HG02970 (cell line): ENCODE results near the gene ERMAP.

Experiments used
- ATAC-seq: cut with Tn5 transposase; IDR thresholded peaks from one replicate; pipeline ENCODE4 v1.9.1; 2021; ENCODE audit warnings: mild to moderate bottlenecking, moderate library complexity, moderate number of reproducible peaks; ENCODE audit not compliant: unreplicated experiment, low FRiP score

The ERMAP gene, protein sequence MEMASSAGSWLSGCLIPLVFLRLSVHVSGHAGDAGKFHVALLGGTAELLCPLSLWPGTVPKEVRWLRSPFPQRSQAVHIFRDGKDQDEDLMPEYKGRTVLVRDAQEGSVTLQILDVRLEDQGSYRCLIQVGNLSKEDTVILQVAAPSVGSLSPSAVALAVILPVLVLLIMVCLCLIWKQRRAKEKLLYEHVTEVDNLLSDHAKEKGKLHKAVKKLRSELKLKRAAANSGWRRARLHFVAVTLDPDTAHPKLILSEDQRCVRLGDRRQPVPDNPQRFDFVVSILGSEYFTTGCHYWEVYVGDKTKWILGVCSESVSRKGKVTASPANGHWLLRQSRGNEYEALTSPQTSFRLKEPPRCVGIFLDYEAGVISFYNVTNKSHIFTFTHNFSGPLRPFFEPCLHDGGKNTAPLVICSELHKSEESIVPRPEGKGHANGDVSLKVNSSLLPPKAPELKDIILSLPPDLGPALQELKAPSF

DNA sequence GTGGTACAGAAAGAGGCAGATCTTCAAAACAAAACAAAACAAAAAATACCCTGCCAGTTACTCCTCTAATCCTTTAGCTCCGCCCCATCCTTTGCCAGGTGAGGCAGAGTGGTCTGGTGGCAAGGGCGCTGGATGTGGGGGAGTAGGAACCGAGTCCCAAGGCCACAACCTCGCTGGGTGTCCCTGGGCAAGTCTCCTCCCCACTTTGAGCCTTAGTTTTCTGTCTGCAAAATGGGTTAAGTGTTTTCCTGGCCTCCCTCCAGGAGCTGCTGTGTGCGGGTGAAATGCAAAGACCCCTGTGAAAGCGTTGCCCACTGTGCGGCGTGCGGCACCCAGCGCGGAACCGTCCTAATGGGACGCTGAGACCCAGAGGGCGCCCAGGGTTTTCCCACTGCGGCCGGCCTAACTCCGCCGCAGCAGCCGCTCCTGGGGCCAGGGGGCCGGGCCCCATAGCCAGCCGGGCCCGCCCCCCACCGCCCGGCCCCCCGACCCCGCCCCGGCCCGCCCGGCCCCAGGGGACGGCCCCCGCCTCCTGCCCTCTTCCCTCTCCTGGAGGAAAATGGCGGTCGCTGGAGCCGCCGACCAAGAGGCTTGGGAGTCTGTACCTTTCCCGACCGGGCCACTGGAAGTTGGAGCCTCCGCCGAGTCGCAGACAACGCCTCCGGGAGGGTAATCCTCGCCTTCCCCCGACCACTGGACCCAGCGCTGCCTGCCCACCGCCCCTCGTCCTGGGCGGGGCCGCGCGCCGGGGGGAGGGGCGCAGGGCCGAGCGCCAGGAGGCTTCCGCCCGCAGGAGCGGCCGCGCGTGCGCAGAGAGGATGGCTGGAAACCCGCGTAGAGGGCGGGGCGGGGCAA, at the start of gene ERMAP, which contains the start of gene SVBP:
TSS of gene ERMAP (plus strand) at position 538 of the 855 bp plus-strand sequence. CDS start 13,327 bp downstream, outside the sequence.
TSS of gene SVBP (minus strand) at position 813 of the 855 bp plus-strand sequence. CDS start 853 bp downstream, outside the sequence.
- ATAC-seq, result peak; percentile 84

DNA sequence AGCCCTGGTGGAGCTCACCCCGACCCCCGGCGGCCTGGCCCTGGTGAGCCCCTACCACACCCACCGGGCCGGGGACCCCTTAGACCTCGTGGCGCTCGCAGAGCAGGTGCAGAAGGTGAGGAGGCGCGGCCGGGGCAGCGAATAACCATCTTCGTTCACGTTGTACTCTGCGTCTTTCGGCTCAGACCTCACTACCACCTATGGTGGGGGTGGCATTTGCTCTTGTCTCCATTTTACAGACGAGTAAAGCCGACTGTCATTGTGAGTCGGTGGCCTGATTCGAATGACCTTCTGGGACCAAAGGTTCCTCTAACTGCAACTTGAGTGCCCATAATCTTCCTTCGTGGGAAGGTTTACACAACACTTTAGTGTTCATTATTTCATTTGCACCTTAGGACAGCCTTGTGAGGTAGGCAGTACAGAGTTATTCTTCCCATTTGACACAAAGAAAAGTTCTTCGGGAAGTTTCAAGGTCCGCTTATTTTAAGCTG, 49.4 kb upstream of the ERMAP start:
- ATAC-seq, result peak; percentile 8

DNA sequence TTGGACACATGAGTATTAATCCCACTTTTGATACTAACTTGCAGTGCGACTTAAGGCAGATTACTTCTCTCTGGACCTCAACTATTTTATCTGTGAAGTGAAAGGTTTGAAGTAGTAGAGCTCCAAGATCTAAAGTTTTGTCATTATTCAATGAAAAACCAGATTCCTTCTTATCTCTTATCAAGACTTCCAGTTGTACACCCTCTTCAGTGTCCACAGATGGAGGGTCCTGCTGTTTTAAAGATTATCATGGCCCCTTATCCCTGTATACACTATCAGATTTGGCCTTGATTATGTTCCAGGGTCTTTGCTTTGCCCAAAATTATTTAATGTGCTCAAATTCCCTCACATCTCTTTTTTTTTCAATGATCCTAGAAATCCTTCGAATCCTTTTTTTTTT, 48.8 kb upstream of the ERMAP start:
- no peak for ATAC-seq

DNA sequence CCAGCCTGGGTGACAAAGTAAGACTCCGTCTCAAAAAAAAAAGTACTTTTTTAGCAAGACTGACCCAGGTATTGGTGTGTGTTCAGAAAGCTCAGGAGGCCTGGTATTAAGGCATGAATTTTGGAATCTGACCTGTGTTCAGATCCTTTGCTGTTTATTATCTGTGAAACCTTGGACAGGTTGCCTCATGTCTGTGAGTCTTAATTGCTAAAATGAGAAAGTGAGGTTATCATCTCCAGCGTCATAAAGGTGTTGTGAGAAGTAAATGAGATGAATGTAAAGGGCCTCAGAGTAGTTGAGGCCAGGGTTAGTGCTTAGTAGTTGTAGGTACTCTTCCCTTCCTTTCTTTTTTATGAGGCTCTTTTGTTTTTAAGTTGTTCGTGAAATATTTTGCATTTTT, 47.1 kb upstream of the ERMAP start:
- no peak for ATAC-seq

DNA sequence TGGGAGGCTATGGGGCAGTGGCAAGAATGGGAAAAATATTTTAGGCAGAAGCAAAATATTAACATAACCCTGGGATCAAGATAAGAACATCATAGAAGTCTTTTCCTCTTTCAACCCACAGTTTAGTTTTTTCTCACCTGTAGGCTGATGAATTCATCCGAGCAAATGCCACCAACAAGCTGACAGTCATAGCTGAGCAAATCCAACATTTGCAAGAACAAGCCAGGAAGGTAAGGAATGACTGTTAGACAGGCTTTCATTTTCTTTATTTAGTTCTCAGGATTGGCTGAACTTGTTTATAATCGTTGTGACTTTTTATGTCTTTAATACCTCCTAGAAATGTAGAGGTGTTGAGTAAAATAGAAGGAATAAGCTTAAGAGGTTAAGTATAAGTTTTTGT, 43.5 kb upstream of the ERMAP start:
- ATAC-seq, result no peak

DNA sequence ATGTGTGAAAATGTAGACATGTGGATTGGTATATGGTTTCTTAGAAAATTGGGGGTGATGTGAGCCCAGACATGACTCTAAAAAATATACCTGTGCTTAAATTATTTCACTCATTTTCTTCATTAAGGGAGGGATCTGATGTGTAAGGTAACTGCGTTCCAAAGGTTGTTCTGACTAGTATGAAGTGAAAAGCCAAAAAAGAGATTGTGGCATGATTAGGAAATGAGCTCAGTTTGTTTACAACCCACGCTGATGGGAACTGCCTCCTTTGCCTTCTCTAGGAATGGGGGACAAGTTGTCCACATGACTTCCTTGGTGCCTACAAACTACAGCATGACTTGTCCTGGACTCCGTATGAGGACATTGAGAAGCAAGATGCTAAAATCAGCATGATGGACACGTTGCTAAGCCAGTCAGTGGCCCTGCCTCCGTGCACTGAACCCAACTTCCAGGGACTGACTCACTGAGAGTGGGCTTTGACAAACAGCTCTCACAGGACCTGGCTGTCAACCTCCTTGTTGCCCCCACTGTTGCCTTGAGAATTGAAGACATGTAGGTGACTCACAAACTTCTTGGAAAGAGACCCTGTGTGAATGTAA, 41.9 kb upstream of the ERMAP start:
- no peak for ATAC-seq

DNA sequence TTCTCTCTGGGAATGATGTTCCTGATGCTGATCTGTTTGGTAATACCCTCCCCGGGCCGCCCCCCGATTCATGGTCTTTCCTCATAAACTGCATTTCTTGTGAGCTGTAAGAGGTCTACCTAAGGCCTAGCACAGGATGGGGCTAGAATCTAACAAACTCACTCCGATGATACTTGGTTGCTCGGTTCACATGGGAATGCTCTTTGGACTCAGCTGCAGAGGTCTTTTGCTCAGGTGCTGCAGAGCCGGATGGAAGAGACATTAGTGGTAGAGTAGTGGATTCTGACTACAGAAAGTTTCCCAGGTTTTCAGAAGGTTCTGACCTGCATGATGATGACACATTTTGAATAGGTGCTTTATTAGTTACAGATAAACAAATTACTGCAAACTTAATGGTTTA, 40.4 kb upstream of the ERMAP start:
- ATAC-seq, result no peak

DNA sequence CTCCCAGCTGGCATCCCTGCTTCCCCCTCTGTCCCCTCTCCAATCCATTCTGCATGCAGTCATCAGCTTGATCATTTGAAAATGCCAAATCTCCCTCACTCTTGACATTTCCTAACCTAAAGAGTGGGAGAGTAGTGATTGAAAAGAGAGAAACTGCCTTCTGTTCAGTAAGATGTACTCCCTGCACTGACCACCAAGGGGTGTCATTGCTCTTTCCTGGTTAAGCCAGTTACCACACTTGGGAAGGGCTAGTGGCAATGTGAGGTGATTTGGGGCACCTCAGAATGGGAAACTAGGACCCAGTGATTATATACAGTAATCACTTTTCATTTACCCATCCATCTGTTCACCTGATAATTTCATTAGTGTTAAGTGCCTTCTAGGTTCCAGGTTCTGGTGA, 39.1 kb upstream of the ERMAP start:
- no peak for ATAC-seq

DNA sequence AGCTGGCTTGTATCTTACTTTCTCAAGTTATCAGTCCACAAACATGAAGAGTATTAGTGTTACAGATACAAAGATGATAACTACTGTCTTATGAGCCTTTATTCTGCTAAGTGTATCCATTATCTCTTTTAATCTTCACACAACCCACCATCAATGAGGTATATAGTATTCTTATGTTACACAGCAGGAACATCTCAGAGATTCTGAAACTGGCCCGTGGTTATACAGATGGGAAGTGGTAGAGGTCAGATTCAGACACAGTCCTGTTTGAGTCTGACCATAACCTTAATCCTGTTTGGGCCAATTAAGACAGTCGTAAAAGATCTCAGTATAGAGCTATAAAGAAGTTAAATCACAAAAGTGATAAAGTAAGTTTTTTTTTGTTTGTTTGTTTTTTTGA, 37.2 kb upstream of the ERMAP start:
- ATAC-seq, result no peak

DNA sequence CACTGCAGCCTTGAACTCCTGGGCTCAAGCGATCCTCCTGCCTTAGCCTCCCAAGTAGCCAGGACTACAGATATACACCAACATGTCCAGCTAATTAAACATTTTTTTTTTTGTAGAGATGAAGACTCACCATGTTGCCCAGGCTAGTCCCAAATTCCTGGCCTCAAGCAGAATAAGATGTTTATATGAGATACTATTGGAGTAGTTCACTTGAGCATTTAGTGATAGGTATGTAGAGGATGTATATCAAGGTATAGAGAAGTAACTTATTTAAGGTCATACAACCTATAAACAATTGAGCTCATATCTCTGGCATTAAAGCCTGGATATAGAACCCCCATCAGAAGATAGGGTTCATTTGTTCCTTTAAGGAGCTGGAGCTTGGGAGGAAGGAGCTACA, 36.7 kb upstream of the ERMAP start:
- no peak for ATAC-seq

DNA sequence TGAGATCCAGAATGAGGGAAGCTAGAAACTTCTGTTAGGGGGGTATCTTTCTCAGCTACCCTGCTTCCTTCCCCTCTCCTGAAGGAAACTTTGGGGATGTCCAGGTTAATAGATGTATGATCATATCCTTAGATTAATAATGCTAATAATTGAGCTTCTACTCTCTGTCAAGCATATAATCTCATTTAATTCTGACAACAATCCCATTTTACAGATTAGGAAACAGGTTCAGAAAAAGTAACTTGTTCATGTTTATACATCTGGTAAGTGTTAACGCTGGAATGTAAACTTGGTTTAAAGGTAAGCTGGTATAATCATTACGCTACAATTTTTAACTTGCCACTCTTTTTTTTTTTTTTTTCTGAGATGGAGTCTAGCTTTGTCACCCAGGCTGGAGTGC, 33.8 kb upstream of the ERMAP start:
- ATAC-seq, result no peak

DNA sequence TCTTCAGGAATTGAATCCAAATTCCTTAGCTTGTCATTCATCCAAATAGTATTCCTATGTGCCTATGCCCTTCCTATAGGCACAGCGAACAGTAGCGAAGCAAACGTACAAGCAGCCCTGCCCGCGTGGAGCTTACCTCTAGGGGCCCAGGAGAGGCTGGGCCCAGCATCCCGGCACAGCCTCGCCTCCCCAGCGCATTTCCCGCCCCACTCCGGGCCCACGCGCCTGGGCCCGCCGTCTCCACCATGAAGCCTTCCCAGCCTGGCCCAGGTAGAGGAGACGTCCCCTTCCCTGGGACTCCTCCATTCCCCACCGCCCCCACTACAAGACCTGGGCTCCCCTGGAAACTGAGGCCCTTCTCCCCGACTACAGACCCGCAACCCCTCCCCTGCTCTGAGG, 32.4 kb upstream of the ERMAP start:
- no peak for ATAC-seq

DNA sequence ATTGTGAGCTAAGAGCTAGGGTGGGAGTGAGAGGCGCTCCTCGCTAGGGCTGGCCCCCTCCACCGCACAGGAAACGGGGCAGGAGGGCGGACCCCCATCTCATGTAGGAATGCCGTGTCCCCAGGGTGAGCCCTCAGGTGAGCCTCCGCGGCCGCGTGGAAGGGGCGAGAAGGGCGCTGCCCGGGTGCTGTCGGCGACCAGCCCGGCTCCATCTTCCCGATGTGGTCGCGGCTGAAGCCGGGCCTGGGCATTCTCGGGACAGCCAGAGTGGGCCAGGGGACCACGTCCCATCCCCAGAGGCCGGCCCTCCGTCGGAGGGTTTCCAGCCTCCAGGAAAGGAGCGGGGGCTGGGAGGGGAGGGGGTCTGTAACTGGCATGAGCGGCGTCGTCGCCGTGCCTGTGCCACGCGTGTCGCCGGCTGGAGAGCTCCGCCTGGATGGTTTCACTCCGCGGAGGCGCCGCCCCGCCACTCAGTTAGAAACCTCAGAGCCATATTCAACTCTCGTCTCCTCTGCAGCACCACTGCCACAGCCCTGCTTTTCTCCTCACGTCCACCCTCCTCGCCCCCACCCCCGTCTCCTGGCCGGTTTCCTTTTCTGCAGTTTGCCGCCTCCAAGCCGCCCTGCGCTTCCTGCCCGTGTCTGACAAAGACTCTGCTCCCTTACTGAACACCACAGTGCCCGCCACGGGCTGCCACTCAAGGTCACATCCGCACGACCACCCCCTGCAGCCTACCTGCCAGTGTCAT, 31.8 kb upstream of the ERMAP start, which contains the start of gene TMEM269:
TSS of gene TMEM269 (plus strand) at position 46 of the 748 bp plus-strand sequence. CDS start 4,903 bp downstream, outside the sequence.
- no peak for ATAC-seq

DNA sequence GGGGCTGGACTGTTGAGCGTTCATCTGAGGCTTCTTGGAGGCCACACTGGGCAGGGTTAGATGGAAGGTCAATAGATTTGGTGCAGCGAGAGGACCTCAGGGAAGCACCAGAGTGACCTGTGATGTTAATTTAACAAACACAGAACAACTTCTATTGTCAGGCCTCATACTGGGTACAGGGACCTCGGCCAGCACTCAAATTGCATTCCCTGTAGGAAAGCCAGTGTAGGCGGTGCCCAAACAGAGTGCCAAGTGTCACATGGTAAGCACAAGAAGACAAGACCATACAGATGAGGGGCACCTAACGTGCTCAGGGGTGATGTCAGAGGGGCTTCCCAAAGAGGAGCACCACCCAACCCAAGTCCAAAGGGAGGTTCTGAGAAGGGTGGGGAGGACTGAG, 30.8 kb upstream of the ERMAP start:
- ATAC-seq, result no peak

DNA sequence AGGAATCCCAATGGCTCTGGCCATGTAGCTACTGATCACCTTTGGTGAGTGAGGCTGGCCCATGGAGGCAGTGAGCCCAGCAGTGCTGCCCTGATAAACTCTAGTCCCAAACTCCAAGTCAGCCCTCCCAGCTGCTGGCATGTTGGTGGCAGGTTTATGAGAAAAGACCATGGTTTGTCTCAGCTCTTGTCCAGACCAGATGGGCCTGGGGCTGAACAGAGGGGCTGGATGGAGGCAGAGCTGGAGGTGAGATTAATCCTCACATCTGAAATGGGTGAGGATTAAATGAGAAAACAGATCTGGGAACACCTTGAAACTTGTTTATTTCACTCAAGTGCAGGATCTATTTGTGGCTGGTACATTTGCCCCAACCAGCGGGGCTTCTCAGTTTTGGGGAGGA, 28.9 kb upstream of the ERMAP start:
- no peak for ATAC-seq

DNA sequence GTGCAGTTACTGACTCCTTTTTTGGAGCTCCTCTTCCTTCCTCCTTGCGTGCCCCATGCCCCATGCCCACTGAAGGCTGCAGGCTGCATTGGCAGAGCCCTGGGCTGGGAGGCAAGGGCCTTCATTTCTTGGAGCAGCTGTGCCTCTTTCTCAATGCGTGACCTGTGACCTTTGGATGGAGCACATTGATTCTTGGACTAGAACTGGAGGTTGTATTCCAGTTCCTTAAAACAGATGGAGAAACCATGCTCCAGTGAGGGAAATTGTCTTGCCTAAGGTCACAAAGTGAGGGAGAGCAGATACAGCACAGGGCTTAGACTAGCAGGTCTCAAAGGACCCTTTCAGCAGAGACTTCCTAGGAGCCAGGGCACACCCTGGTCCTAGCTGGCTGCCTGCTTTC, 23.1 kb upstream of the ERMAP start:
- no peak for ATAC-seq

DNA sequence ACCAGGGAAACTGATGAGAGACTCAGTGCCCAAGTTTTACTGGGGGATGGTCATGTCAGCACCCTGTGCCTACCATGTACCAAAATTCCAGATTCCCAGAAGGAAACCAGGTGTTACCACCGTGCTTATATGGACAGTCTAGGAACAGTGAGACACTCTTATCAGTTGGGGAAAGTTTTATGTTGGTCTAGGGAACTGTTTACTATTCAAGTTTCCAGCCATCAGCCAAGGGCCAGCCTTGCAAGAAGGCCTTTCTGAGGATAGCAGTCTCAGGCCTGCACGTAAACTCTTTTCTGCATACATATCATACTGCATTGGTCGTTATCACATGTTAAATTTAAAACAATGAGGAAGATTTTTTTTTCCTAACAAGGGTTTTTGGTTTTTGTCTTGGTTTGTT, 19.5 kb upstream of the ERMAP start:
- ATAC-seq, result no peak

DNA sequence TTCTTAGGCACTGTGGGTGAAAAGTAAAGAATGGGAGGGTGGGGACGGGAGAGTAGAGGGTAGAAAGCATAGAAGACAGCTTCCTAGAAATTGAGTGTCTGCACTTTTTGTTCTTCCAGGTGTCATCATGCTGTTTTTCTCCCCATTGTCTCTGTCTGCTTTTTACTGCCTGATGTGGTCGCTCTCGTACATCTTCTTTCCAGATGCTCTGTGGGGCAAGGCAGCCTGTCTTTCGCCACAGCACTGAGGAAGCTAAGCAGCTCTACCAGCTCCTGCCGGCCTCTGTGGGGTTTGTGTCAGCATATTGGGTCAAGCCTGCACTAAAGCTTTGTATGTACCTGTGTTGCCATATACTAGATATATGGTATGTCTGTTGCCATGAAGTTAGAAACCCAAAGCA, 18.9 kb upstream of the ERMAP start:
- ATAC-seq, result no peak

DNA sequence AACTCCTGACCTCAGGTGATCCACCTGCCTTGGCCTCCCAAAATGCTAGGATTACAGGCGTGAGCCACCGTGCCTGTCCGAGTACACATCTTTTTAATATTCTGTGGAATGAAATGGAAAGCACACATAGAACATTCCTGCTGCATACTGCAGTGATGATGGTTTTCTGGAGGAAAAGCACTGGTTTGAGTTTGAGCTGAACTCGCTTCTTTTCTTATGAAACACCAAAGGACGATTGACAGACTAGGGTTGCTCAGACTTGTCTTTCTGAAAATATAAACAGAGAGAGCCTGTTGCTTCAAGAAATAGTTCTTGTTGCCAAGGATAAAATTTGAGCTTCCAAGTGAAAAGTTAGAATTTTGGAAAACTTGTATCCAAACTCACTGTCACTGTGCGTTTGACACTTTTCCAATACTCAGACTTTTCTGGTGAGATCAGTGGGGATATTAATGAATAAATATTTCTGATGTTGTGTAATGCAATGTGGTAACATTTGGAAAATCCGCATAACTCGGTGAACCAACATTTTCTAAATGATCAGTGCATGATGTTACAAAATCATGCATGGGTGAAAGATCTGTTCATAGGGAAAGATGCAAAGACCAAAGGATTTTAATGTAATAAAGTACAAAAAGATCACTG, 15.0 kb upstream of the ERMAP start:
- no peak for ATAC-seq

DNA sequence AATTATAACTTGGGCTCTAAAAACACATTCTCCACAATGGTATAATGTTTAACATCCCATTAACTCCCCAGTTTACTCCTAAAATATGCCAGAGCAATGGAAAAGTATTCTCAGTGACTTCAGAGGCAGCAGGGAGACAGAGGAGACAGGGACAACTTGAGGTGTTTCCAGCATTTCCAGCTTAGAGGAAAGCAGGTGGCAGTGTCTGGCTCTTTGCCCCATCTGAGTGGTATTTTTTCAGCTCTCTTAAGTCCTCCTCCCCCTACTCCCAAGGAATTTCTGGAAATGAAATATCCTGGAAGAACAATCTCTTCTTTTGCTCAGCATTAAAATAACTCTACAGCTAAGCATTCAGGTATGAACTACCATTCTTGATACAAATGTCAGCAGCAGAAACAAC, 10.8 kb upstream of the ERMAP start:
- no peak for ATAC-seq
